ENCODE measurements around the gene SYT17.

DNA sequence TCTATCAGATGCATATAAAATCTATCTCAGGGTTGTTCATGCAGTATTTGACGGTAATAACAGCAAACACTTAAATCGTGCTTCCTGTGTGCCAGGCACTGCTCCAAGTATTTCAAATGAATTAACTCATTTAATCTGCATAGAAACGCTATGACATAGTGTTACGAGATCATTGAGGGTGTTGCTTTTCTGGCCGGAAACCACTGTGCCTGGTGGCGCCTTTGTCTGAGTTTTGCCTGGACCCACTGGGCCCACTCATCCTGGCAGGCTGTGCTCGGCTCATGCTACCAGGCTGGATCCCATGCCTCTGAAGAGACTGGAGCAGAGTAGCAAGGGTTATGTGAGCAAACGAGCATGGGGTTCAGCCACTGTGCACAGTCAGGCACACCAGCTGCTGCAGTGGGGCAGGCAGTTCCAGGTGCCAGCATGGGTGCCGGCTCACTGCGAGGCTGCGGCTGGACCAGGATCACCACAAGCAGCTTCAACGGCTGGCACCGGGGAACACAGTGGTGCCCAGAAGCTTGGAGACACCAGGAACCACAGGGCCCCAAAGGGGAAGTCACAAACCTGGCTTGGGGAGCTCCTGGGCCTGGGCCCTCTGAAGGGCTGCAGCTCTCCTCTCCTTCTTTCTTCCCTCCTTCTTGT is 71.6 kb downstream of the SYT17 start:
- TF ChIP-seq CTCF (IDR thresholded peaks at IDR 0.05; ENCODE audit: borderline replicate concordance, extremely low read depth, low read length, poor library complexity, severe bottlenecking) (no peak), EZH2 (IDR thresholded peaks at IDR 0.05; ENCODE audit: borderline replicate concordance, low read depth, low read length, severe bottlenecking) (no peak)

Measured in DND-41 (cell line).